IPS-18c (cell line): ENCODE data around the gene CAPNS1.
"Not testable (repeated sequence)": the region's sequence is repeated elsewhere in the genome, so short reads cannot be mapped to it uniquely, and the experiment has no call there.

ENCODE experiments used
- H3K4me3 ChIP-seq: 2 replicates; pipeline ENCODE4 v1.7.0; 2013; ENCODE audit warnings: low read depth, mild to moderate bottlenecking, low read length, moderate library complexity; ENCODE audit not compliant: insufficient read depth
- H3K9me3 ChIP-seq: one replicate; pipeline ENCODE4 v1.6.1; 2013; ENCODE audit warnings: mild to moderate bottlenecking, low read length, moderate library complexity; ENCODE audit not compliant: control insufficient read depth, insufficient read depth

The CAPNS1 gene

DNA sequence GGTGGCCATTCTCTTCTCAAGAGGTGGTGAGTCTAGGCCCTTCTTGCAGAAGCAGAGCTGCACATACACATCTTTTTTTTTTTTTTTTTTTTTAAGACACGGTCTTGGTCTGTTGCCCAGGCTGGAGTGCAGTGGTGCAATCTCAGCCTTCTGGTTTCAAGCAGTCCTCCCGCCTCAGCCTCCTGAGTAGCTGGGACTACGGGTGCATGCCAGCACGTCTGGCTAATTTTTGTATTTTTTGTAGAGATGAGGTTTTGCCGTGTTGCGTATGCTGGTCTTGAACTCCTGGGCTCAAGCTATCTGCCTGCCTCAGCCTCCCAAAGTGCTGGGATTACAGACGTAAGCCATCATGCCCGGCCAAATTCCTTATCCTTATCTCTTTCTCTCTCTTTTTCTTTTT is 34.0 kb downstream of the CAPNS1 start:
- not testable (repeated sequence) for H3K4me3 ChIP-seq, H3K9me3 ChIP-seq

DNA sequence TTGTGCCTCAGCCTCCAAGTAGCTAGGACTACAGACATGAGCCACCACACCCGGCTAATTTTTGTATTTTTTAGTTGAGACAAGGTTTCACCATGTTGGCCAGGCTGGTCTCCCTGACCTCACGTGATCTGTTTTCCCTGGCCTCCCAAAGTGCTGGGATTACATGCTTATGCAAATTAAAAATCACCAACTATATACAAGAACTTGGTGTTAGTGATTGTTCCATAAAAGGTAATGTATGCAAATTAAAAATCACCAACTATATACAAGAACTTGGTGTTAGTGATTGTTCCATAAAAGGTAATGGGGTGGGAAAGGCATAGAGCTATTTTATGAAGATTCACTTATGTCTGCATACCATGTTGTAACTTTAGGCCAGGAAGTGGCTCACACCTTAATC is 39.2 kb downstream of the CAPNS1 start:
- not testable (repeated sequence) for H3K4me3 ChIP-seq, H3K9me3 ChIP-seq

DNA sequence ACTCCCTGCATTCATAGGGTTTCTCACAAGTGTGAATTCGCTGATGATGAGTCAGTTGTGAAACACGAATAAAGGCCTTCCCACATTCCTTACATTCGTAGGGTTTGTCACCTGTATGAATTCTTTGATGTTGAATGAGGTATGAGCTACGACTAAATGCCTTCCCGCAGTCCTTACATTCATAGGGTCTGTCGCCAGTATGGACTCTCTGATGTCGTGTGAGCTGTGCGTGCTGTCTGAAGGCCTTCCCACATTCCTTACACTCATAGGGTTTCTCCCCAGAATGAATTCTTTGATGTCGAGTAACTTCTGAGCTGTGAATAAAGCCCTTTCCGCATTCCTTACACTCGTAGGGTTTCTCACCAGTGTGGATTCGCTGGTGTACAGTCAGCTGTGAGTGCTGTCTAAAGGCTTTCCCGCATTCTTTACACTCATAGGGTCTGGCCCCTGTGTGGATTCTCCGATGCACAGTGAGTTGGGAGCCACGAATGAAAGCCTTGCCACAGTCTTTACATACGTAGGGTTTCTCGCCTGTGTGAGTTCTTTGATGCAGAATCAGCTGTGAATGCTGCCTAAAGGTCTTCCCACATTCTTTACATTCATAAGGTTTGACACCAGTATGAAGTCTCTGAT is 42.9 kb downstream of the CAPNS1 start:
- H3K9me3 ChIP-seq: no peaks in the 10 kb centered on the region
- H3K4me3 ChIP-seq: no peak overlapping the region

DNA sequence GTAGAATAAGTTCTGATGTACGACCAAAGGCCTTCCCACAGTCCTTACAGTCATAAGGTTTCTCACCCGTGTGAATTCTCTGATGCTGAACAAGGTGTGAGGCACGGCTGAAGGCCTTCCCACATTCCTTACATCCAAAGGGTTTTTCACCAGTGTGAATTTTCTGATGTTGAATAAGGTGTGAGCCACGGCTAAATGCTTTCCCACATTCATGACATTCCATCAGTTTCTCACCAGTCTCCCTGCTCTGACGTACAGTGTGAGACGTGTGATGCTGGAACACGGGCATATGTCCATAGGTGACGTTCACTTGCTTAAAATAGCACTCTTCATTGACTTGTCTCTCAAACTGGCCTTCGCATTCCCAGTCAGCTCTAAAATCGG is 43.4 kb downstream of the CAPNS1 start:
- H3K9me3 ChIP-seq: no peaks in the 10 kb centered on the region
- H3K4me3 ChIP-seq: no peak overlapping the region

DNA sequence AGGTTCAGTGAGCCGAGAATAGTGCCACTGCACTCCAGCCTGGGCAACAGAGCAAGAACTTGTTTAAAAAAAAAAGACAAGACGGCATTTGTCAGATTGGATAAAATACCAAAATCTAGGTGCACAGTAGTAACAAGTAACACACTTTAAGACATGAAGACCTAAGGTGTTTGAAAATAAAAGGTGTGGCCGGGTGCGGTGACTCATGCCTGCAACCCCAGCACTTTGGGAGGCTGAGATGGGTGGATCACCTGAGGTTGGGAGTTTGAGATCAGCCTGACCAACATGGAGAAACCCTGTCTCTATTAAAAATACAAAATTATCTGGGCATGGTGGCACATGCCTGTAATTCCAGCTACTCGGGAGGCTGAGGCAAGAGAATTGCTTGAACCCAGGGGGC is 46.9 kb downstream of the CAPNS1 start:
- not testable (repeated sequence) for H3K9me3 ChIP-seq, H3K4me3 ChIP-seq

DNA sequence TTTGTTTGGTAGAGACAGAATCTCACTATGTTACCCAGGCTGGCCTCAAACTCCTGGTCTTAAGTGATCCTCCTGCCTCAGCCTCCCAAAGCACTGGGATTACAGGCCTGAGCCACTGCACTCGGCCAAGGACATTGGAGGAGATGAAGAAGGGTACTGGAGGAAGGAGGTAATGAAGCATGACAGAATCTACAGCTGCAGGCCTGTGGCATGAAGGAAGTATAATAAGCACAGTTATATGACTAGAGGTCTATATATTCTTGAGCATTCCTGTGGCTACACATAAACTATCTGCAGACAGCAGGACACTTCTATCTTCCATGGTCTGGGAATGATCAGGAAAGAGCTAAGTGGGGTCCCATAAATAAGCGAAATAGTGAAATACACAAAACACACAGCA is 56.4 kb downstream of the CAPNS1 start:
- Histone ChIP-seq H3K9me3 (no peaks in the 10 kb centered on the region), H3K4me3 (no peak overlapping the region)

DNA sequence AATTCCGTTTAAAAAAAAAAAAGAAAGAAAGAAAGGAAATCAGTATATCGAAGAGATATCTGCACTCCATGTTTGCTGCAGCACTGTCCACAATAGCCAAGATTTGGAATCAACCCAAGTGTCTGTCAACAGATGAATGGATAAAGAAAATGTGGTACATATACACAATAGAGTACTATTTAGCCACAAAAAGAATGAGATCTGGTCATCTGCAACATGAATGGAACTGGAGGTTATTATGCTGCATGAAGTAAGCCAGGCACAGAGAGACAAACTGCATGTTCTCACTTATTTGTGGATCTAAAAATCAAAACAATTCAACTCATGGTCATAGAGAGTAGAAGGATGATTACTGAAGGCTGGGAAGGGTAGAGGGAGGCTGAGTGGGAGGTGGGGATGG is 58.3 kb downstream of the CAPNS1 start:
- no peak overlapping the region for H3K4me3 ChIP-seq
- no peaks in the 10 kb centered on the region for H3K9me3 ChIP-seq
